GM23248 (cell line): ENCODE data around the gene ERFL. TPM values are rescaled to one million over a fixed set of nuclear protein-coding genes. Genes with fewer than 3 reads are reported as not detected.

Experiments used
- DNase-seq: peaks from one replicate; pipeline ENCODE4 v3.0.0-alpha.2; 2015
- H2AFZ ChIP-seq: fragments of 200-600 bp; sonication (generic); 2 replicates; pipeline ENCODE4 v1.6.1; 2016; ENCODE audit warnings: antibody characterized with exemption
- H3F3A ChIP-seq: fragments of 200-600 bp; sonication (generic); 2 replicates; pipeline ENCODE4 v1.6.1; 2016; ENCODE audit warnings: mild to moderate bottlenecking, antibody characterized with exemption, mixed run types; ENCODE audit not compliant: insufficient read depth
- H3K27ac ChIP-seq: fragments of 200-600 bp; sonication (generic); 2 replicates; pipeline ENCODE4 v1.5.1; 2016; ENCODE audit warnings: mild to moderate bottlenecking
- H3K27me3 ChIP-seq: fragments of 200-600 bp; sonication (generic); replicated peaks from 2 replicates; pipeline ENCODE4 v1.6.1; 2016; ENCODE audit warnings: mild to moderate bottlenecking; ENCODE audit not compliant: insufficient read depth
- H3K36me3 ChIP-seq: fragments of 200-600 bp; sonication (generic); 2 replicates; pipeline ENCODE4 v1.6.1; 2016; ENCODE audit warnings: low read depth, mild to moderate bottlenecking
- H3K4me1 ChIP-seq: fragments of 200-600 bp; sonication (generic); 2 replicates; pipeline ENCODE4 v1.6.1; 2016; ENCODE audit warnings: mild to moderate bottlenecking; ENCODE audit not compliant: insufficient read depth
- H3K4me2 ChIP-seq: fragments of 200-600 bp; sonication (generic); one replicate; pipeline ENCODE4 v1.6.1; 2016; ENCODE audit warnings: mild to moderate bottlenecking; ENCODE audit not compliant: unreplicated experiment
- H3K4me3 ChIP-seq: fragments of 200-600 bp; sonication (generic); 2 replicates; pipeline ENCODE4 v1.5.1; 2016; ENCODE audit warnings: mild to moderate bottlenecking
- H3K79me2 ChIP-seq: fragments of 200-600 bp; sonication (generic); 2 replicates; pipeline ENCODE4 v1.6.1; 2016; ENCODE audit warnings: mild to moderate bottlenecking; ENCODE audit not compliant: insufficient read depth
- H3K9ac ChIP-seq: fragments of 200-600 bp; sonication (generic); 2 replicates; pipeline ENCODE4 v1.6.1; 2016; ENCODE audit warnings: mild to moderate bottlenecking
- H3K9me2 ChIP-seq: fragments of 200-600 bp; sonication (generic); 2 replicates; pipeline ENCODE4 v1.6.1; 2016; ENCODE audit warnings: mixed run types, mild to moderate bottlenecking, moderate library complexity; ENCODE audit not compliant: insufficient read depth
- H3K9me3 ChIP-seq: fragments of 200-600 bp; sonication (generic); one replicate; pipeline ENCODE4 v1.6.1; 2017; ENCODE audit warnings: low read depth
- H4K20me1 ChIP-seq: fragments of 200-600 bp; sonication (generic); 2 replicates; pipeline ENCODE4 v1.6.0; 2016; ENCODE audit not compliant: insufficient read depth
- EZH2 ChIP-seq: fragments of 200-600 bp; sonication (generic); IDR thresholded peaks from 2 replicates; pipeline ENCODE4 v1.6.1; 2018; ENCODE audit warnings: antibody characterized with exemption, mild to moderate bottlenecking; ENCODE audit not compliant: insufficient read depth, poor library complexity, severe bottlenecking
- EZH2phosphoT487 ChIP-seq: fragments of 200-600 bp; sonication (generic); IDR thresholded peaks from 2 replicates; pipeline ENCODE4 v1.6.1; 2018; ENCODE audit warnings: antibody characterized with exemption, moderate library complexity, mild to moderate bottlenecking, low read depth; ENCODE audit not compliant: insufficient read depth
- WGBS, 2 experiments: methylation state at CpG; one replicate each; pipeline ENCODE4 v1.1.6; 2015 to 2017; ENCODE audit warnings: low lambda C conversion rate in 2 of 2, low coverage in 1 of 2; ENCODE audit errors: missing lambda C conversion rate in 2 of 2; 5-methylcytosine and 5-hydroxymethylcytosine counted together
- in situ Hi-C: fragments of 300-500 bp; cut with MboI; formaldehyde crosslinking; loops from 2 replicates; pipeline ENCODE4 v1.15.0; 2020
- polyA plus RNA-seq: library from polyadenylated mRNA; unstranded; fragments of >200 nt; fragmentation: Nextera tagmentation; extraction: Ambion mirVana; gene quantifications from 2 replicates; pipeline ENCODE4 v1.2.1, GENCODE V29; 2016
- total RNA-seq: library from RNA; depleted of rRNA; stranded (reverse); fragments of >200 nt; shearing (Covaris generic); gene quantifications from 2 replicates; pipeline ENCODE4 v1.2.3, GENCODE V29; 2014

Gene ERFL
- total and polyA plus RNA-seq, 2 experiments from 2014 or later: not detected

DNA sequence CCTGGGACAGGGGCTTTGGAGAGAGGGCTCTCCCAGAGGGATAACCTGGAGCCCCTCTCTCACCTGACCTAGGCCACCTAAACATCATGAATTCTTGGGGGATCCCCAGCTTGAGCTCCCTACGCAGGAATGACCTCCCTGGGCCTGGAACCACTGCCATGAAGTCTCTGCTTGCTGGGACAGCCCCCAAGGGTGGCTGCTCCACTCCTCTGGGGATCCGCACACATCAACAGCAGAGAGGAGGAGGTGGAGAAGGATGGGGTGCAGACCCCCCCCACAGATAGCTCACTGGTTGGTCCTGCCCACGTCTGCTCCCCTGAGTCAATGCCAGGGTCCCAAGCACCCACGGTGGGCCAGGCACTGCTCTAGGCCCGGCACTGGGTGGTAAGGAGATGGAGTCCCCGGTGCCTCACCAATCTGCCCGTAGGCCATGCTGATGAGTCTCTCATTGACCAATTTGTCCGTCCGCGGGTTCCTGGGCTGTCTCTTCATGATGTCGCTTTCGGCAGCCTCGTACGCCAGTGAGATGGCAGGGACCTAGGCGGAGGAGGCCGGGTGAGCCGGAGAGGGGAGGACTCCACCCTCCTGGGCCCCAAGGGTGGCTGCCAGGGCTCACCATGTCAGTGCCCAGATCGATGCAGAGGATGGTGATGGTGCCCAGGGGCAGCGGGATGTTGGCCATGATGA is 41.7 kb upstream of the ERFL start:
- in situ Hi-C loops: no loop called here
- no peaks in the 10 kb centered on the region for H3K79me2 ChIP-seq
- no peaks in the 10 kb centered on the region for H3K36me3 ChIP-seq
- 51 to 54% methylated on average over 18 to 19 of the region's 19 CpGs for WGBS, 2 experiments
- H3K4me2 ChIP-seq: no peak overlapping the region
- no peaks in the 10 kb centered on the region; the same call in 1 of the 2 replicates for H3K27me3 ChIP-seq
- no peak overlapping the region for H3K4me3 ChIP-seq
- no peaks in the 10 kb centered on the region for H3K9me2 ChIP-seq
- no peaks in the 10 kb centered on the region for H3F3A ChIP-seq
- H3K9me3 ChIP-seq: no peaks in the 10 kb centered on the region
- H2AFZ ChIP-seq: no peak overlapping the region
- no peak for DNase-seq
- no peak overlapping the region for H3K9ac ChIP-seq
- TF ChIP-seq EZH2phosphoT487: no peak
- TF ChIP-seq EZH2: no peak
- H4K20me1 ChIP-seq: no peaks in the 10 kb centered on the region
- H3K4me1 ChIP-seq: no peaks in the 10 kb centered on the region
- H3K27ac ChIP-seq: no peak overlapping the region

DNA sequence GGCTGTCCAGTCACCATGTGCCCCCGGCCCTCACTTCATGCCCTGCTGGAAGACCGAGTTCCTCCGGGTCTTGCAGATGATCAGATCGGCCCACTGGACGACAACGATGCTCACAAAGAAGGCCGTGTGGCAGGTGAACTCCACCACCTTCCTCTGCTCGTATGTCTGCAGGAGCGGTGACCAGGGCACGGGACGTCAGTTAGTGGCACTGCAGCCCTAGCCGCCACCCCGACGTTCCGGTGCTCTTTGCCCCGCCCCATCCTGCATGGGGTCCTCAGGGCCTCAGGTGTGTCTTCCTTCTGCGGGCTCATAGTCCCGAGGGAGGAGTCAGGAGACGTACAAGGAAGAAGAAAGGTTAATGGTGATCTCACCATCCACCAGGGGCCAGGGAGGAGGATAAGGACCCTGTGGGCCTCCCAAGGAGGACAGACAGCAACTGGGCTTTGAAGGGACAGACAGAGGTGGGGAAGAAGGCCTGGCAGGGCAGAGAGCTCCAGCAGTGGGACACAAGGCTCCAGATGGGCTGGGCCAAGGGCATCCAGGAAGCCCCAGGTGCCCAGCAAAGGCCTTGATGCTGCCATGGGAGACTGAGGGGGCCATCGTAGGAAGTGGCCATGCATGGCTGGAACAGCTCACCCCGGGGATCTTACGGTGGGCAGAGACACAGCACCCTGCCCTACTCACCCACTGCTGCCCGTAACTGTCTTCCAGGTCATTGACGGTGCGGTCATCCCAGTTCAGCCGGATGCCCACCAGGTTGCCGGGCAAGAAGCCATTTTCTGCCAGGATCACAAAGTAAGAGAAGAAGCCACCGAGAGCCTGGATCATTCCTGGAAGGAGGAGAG is 40.7 kb upstream of the ERFL start:
- Histone ChIP-seq H3K4me3 (no peak overlapping the region), H4K20me1 (no peaks in the 10 kb centered on the region), H3F3A (no peaks in the 10 kb centered on the region), H3K27me3 (no peaks in the 10 kb centered on the region; the same call in 1 of the 2 replicates), H3K4me1 (no peaks in the 10 kb centered on the region), H3K9me2 (no peaks in the 10 kb centered on the region), H3K36me3 (no peaks in the 10 kb centered on the region), H3K79me2 (no peaks in the 10 kb centered on the region), H3K27ac (no peak overlapping the region), H2AFZ (no peak overlapping the region), H3K4me2 (no peak overlapping the region), H3K9ac (no peak overlapping the region), H3K9me3 (no peaks in the 10 kb centered on the region)
- TF ChIP-seq EZH2 (no peak), EZH2phosphoT487 (no peak)
- in situ Hi-C loops: no loop called here
- 63 to 66% methylated on average over 26 to 28 of the region's 28 CpGs for WGBS, 2 experiments
- DNase-seq: no peak

DNA sequence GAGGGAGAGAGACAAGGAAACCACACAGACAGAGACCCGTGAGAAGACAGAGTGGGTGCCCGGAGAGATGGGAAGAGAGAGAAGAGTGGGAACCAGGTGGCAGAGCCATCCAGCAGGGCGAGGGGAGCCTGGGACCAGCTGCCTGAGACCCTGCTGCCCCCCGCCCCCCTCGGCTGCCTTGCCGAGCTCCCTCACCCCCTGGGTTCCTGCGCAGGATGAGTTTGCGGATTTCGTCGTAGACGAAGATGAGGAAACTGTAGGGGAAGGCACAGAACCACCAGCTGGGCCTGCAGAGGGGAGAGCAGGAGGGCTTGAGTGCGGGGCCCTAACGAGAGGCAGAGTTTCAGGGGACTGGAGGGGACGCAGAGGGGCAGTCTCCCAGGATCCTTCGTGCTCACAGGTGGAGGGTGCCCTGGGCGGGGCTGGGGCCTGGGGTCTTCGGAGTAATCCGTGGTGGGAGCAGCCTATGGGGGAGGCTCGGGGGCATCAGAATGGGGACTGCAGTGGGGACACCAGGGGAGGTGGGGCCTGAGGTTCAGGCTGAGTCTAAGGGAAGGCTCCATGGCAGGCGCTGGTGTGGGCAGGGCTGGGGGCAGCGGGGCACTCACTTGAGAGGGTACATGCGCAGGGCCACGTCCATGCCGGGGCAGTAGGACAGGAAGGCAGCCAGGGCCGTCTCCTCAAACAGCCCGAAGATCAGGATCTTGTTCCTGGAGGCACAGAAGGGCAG is 39.0 kb upstream of the ERFL start:
- H3K27ac ChIP-seq: no peak overlapping the region
- no peaks in the 10 kb centered on the region for H3K36me3 ChIP-seq
- no peaks in the 10 kb centered on the region for H3K4me1 ChIP-seq
- H3K27me3 ChIP-seq: no peaks in the 10 kb centered on the region; the same call in 1 of the 2 replicates
- H3K9me3 ChIP-seq: no peaks in the 10 kb centered on the region
- H2AFZ ChIP-seq: no peak overlapping the region
- no peaks in the 10 kb centered on the region for H4K20me1 ChIP-seq
- H3K4me2 ChIP-seq: no peak overlapping the region
- no peak for DNase-seq
- no peaks in the 10 kb centered on the region for H3K9me2 ChIP-seq
- H3F3A ChIP-seq: no peaks in the 10 kb centered on the region
- WGBS, 2 experiments: 61 to 68% methylated on average over 21 to 26 of the region's 26 CpGs
- H3K9ac ChIP-seq: no peak overlapping the region
- H3K4me3 ChIP-seq: no peak overlapping the region
- in situ Hi-C loops: no loop called here
- H3K79me2 ChIP-seq: no peaks in the 10 kb centered on the region
- no peak for TF ChIP-seq EZH2

DNA sequence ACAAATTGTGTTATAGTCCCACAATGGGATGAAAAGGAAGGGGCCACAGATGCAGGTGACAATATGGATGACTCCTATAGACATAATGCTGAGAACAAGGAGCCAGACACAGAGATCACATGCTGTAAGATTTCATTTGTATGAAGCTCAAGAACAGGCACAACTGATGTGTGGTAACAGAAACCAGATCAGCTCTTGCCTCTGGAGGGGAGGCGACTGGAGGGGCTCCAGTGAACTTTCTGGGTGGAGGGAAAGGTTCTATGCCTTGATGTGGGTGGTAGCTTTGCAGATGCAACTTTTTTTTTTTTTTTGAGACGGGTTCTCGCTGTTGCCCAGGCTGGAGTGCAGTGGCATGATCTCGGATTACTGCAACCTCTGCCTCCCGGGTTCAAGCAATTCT is 36.9 kb upstream of the ERFL start:
- WGBS, 2 experiments: 30 to 39% methylated on average over 3 to 5 of the region's 5 CpGs

More for the DNA sequence above, 36.9 kb upstream of the ERFL start:
- H3K79me2 ChIP-seq: no peaks in the 10 kb centered on the region
- no peaks in the 10 kb centered on the region; the same call in 1 of the 2 replicates for H3K27me3 ChIP-seq
- no peaks in the 10 kb centered on the region for H3K36me3 ChIP-seq
- H3K4me1 ChIP-seq: no peaks in the 10 kb centered on the region
- DNase-seq: no peak
- no peak overlapping the region for H2AFZ ChIP-seq
- H4K20me1 ChIP-seq: no peaks in the 10 kb centered on the region
- no peak overlapping the region for H3K4me2 ChIP-seq
- no peaks in the 10 kb centered on the region for H3K9me2 ChIP-seq
- TF ChIP-seq EZH2 (no peak), EZH2phosphoT487 (no peak)
- H3K4me3 ChIP-seq: no peak overlapping the region
- in situ Hi-C loops: no loop called here
- no peaks in the 10 kb centered on the region for H3K9me3 ChIP-seq
- no peak overlapping the region for H3K27ac ChIP-seq
- H3K9ac ChIP-seq: no peak overlapping the region
- no peaks in the 10 kb centered on the region for H3F3A ChIP-seq
